Measurements from ENCODE around the gene IKZF2. TPM values are rescaled to one million over a fixed set of nuclear protein-coding genes. Genes with fewer than 3 reads are reported as not detected.

IKZF2 gene
- total RNA-seq, 2 experiments from 2014 or later, result 20.0 to 45.1 TPM

- H3K36me3 ChIP-seq (ENCODE audit: insufficient read depth, low read length), result no peaks in the 10 kb centered on the region
- no peak overlapping the region for H2AFZ ChIP-seq (ENCODE audit: low read length)
- POLR2A ChIA-PET, result interaction anchor here (0.7 to 1.5 kb wide), 5 partner anchors 14 to 44 kb away, joined by 3 to 7 read pairs (median 3); no protein-coding TSS in a partner anchor
- no peaks in the 10 kb centered on the region for H3K9me2 ChIP-seq (ENCODE audit: insufficient read depth, low read length)
- CTCF ChIA-PET (ENCODE audit: unreplicated experiment), result no interaction called here
- H3K4me1 ChIP-seq (ENCODE audit: insufficient read depth, low read length, poor library complexity, severe bottlenecking), result peaks cover 25% of the 10 kb centered on the region
- intact Hi-C loops (cut with micrococcal nuclease; ENCODE audit: unreplicated experiment), result no loop called here
- no peak for DNase-seq (ENCODE audit: low spot score)
- no peaks in the 10 kb centered on the region; the same call in 1 of the 2 replicates for H3K9me3 ChIP-seq (ENCODE audit: low read length)
- H3K79me2 ChIP-seq (ENCODE audit: insufficient read depth, low read depth, low read length), result no peaks in the 10 kb centered on the region
- no peak overlapping the region for H3K4me2 ChIP-seq (ENCODE audit: low read length)
- BruUV-seq (replicated peaks), result no TSS peak
- H4K20me1 ChIP-seq (ENCODE audit: insufficient read depth, low read length), result no peaks in the 10 kb centered on the region
- H3K27ac ChIP-seq (ENCODE audit: low read depth, low read length, poor library complexity, severe bottlenecking), result no peak overlapping the region
- H3K4me3 ChIP-seq (ENCODE audit: low read depth, low read length, poor library complexity, severe bottlenecking), result no peak overlapping the region
- TF ChIP-seq EZH2phosphoT487 (IDR thresholded peaks at IDR 0.05; ENCODE audit: borderline replicate concordance, low read depth, low read length), result no peak
- no peak for TF ChIP-seq CTCF (conservative IDR thresholded peaks at IDR 0.05; ENCODE audit: low read length)
These were observed 36.6 kb upstream of the IKZF2 start for GRCh38 chr2:213187833-213188532.

GRCh38 chr2:213187386-213187785 lies 36.0 kb upstream of the IKZF2 start:
- no peak overlapping the region for H3K4me3 ChIP-seq (ENCODE audit: low read depth, low read length, poor library complexity, severe bottlenecking)
- CTCF ChIA-PET (ENCODE audit: unreplicated experiment), result no interaction called here
- no peaks in the 10 kb centered on the region for H3K36me3 ChIP-seq (ENCODE audit: insufficient read depth, low read length)
- no peak for TF ChIP-seq CTCF (conservative IDR thresholded peaks at IDR 0.05; ENCODE audit: low read length)
- no peak for TF ChIP-seq EZH2phosphoT487 (IDR thresholded peaks at IDR 0.05; ENCODE audit: borderline replicate concordance, low read depth, low read length)
- no peaks in the 10 kb centered on the region; the same call in 1 of the 2 replicates for H3K9me3 ChIP-seq (ENCODE audit: low read length)
- H3K4me2 ChIP-seq (ENCODE audit: low read length), result no peak overlapping the region
- intact Hi-C loops (cut with micrococcal nuclease; ENCODE audit: unreplicated experiment), result no loop called here
- H3K27ac ChIP-seq (ENCODE audit: low read depth, low read length, poor library complexity, severe bottlenecking), result no peak overlapping the region
- H4K20me1 ChIP-seq (ENCODE audit: insufficient read depth, low read length), result no peaks in the 10 kb centered on the region
- H3K9me2 ChIP-seq (ENCODE audit: insufficient read depth, low read length), result no peaks in the 10 kb centered on the region
- DNase-seq (ENCODE audit: low spot score), result no peak
- POLR2A ChIA-PET, result interaction anchor here (0.7 to 1.5 kb wide), 5 partner anchors 13 to 44 kb away, joined by 3 to 7 read pairs (median 3); no protein-coding TSS in a partner anchor
- no peak overlapping the region for H2AFZ ChIP-seq (ENCODE audit: low read length)
- peaks cover 25% of the 10 kb centered on the region for H3K4me1 ChIP-seq (ENCODE audit: insufficient read depth, low read length, poor library complexity, severe bottlenecking)
- no TSS peak for BruUV-seq (replicated peaks)
- no peaks in the 10 kb centered on the region for H3K79me2 ChIP-seq (ENCODE audit: insufficient read depth, low read depth, low read length)

Measured in OCI-LY7 (cell line).